Hepatic stellate cell (primary cell): ENCODE results near the gene TMCC3.
"Not testable (repeated sequence)": the region's sequence is repeated elsewhere in the genome, so short reads cannot be mapped to it uniquely, and the experiment has no call there.

Experiments
- DNase-seq: peaks from one replicate; pipeline ENCODE4 v3.0.0; 2011; ENCODE audit warnings: low spot score

The TMCC3 gene

GRCh38 chr12:94601307-94601706, 49.0 kb downstream of the TMCC3 start:
- not testable (repeated sequence) for DNase-seq

DNA sequence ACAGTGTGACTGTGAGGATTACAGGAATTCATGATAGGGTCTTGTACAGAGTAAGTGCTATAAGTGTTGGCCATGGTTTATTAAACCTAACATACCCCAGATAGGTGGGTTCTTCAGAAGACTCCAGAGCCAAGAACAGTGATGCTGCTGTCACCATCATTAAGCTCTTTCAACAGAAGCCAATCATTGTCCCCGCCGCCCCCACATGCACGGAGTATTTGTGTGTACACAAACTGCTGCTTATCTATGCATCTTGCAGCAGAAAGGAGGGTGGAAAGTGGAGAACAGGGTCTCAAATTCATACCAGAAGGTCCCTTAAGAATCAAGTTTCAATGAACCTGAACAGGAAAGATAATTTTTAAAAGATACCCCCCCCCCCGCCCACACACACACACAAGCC, 51.2 kb downstream of the TMCC3 start:
- no peak for DNase-seq

DNA sequence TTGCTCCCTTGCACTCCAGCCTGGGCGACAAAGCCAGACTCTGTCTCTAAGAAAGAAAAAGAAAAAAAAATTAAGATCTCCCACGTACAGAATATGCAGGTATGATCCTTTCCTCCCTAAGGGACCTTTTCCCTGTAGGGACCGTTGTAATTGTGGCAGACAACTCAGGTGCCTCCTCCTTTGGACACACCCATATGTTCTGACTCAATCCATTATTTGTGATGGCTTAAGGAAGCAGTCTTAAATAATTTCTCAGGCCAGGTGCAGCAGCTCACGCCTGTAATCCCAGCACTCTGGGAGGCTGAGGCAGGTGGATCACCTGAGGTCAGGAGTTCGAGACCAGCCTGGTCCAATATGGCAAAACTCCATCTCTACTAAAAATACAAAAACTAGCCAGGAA, 53.1 kb downstream of the TMCC3 start:
- no peak for DNase-seq

- DNase-seq = no peak
These were observed 53.8 kb downstream of the TMCC3 start for GRCh38 chr12:94596596-94596995.

DNA sequence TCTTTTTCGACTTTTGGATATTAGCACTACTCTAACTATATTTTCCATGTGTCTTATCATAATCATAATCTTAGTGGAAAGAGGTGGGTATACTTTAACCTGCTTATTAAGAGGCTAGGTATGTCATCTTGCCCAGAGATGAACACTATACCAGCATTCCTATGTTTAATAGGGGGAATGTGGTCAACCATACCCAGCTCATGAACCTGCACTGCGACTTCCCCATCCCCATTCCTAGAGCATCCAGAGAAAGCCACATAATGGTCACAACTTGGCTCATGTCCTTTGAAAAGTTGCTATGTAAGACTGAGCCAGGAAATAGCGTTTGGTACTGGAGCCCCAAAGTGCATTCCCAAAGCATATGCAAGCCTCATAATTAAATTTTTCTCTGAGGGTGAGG, 55.2 kb downstream of the TMCC3 start:
- DNase-seq = no peak

DNA sequence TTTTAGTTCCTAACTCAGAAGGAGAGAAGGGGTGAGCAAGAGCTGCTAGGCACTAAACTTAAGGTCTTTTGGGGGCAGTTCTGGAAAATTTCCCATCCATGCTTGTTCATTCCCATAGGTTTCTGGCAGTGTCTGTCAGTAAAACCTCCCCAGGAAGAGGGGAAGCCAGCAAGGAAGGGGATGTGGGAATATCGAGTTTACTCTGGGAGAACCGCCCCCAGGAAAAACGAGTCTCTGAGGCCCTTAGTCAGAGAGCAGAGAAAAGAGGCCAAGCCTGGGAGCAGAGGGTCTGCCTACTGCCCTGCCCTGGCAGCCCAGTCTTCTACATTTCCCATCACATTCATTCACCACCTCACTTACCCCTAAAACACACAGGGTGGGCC, 55.9 kb downstream of the TMCC3 start:
- DNase-seq = no peak

DNA sequence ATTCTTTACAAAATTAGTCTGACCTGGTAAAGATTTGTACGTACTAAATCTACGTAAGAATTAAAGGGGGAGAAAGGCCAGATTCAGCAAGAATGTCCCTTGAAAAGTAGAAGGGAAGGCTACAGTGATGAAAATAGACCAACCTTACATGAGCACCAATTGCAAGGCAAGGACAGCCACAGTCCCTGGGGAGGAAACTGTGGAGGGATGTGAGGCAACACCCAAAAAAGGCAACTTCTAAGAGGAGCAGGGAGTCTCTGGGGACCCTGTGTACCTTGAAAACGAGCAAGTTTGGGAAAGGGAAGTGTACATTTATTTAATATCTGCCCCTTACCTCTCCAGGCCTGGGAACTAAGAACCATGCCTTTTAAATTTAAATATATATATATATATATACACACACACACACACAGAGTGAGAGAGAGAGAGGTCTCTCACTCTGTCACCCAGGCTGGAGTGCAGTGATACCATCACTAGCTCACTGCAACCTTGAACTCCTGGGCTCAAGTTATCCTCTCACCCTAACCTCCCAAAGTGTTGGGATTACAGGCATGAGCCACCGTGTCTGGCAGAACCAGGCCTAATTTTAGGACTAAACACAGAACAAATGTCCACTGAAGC, 56.4 kb downstream of the TMCC3 start:
- DNase-seq = no peak

DNA sequence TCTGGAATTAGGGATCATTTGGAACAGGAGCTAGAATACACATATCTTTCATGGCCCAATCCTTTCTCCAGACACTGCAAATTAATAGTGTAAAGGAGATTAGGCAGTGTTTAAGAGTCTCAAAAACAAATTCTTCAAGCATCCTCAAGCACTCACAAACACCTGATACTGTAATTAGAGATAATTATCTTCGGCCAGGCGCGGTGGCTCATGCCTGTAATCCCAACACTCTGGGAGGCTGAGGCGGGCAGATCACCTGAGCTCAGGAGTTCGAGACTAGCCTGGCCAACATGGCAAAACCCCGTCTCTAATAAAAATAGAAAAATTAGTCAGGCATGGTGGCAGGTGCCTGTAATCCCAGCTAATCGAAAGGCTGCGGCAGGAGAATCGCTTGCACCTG, 57.6 kb downstream of the TMCC3 start:
- not testable (repeated sequence) for DNase-seq

DNA sequence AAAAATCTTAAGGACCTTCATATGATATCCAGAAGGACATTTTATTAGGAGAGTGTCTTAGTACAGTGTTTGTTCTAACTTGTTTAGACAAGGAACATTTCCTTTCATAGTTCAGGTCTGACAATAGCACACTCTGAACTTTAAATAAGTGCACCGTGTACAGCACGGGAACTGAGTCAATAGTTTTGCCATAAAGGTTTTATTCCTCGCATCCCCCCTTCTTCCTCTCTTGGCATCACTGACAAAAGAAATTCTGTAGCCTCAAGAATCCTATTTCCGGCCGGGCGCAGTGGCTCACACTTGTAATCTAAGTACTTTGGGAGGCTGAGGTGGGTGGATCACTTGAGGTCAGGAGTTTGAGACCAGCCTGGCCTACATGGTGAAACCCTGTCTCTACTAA, 58.3 kb downstream of the TMCC3 start:
- DNase-seq = no peak

DNA sequence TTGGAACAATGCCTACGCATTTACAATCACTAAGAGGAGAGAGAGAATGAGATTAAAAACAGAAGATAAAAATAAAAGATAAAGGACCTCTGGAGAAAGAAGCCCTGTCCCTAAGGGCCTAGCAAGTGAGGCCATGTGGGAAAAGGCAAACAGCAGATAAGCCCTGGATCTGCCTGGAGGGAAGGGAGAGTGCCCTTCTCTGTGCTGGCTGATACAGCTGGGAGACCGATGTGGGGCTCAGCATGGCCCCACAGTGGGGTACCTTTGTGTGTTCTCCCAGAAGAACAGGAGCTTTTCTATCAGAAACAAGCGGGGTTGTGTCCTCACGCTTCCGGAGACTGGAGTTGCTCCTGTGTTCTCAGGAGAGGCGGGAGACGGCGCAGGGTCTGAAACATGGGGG, 59.9 kb downstream of the TMCC3 start:
- no peak for DNase-seq

- no peak for DNase-seq
These were observed 60.8 kb downstream of the TMCC3 start for GRCh38 chr12:94589591-94590001.

- no peak for DNase-seq
These were observed 62.0 kb downstream of the TMCC3 start for GRCh38 chr12:94588346-94588745.

GRCh38 chr12:94587266-94588241, 62.8 kb downstream of the TMCC3 start:
- DNase-seq = no peak

GRCh38 chr12:94586589-94587259, 63.6 kb downstream of the TMCC3 start:
- DNase-seq = no peak

GRCh38 chr12:94585626-94586025, 64.7 kb downstream of the TMCC3 start:
- no peak for DNase-seq

DNA sequence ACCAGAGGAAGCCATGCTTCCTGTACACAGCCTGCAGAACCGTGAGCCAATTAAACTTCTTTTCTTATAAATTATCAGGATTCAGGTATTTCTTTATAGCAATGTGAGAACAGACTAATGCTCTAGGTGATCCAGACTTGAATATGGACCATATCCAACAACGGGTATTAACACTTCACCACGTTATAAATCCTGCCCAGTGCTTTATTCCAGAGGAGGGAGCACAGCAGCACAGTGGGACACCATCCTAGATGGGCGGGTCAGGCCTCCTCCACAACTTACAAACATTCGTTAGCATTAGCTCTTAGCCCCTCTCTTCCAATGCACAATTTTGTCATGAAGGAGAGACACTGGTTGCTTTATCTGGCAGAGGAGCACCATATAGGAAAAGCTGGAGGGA, 66.0 kb downstream of the TMCC3 start:
- DNase-seq = no peak

GRCh38 chr12:94582591-94582990, 67.8 kb downstream of the TMCC3 start:
- no peak for DNase-seq

GRCh38 chr12:94575645-94576403, 74.5 kb downstream of the TMCC3 start:
- DNase-seq = no peak

GRCh38 chr12:94575024-94575423, 75.3 kb downstream of the TMCC3 start:
- no peak for DNase-seq

DNA sequence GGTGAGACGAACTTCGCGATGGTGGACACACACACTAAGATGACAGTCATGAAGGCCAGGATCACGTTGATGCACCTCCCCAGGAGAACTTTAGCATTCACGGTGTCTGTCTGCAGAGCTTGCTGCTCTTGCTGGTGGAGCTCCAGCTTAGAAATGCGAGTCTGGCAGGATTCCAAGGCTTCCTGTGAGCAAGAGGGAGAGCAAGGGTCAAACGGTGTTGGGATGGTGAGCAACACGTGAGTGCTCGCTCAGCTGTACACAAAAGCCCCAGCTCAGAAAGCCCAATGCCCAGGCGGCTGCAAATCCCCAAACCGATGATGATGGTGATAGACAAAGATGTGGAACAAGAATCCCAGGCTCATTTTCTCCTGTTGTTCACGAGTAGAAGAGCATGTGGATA, 78.8 kb downstream of the TMCC3 start:
- no peak for DNase-seq

DNA sequence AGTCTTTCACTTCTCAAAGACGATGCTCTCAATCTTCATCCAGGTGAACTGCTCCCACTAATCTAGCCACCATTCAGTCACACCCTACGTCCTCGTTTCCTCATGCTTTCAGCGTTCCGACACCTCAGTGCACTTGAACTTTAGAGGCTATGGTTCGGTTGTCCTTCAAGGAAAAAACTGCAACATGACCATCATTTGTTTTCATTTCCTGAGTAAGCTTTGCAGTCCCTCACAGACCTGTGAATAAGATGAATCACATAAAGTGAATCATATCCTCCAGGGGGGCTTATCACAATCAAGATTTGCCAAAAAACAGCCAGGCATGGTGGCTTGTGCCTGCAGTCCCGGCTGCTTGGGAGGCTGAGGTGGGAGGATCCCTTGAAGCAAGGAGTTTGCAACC, 80.2 kb downstream of the TMCC3 start:
- no peak for DNase-seq

- DNase-seq = no peak
These were observed 82.6 kb downstream of the TMCC3 start for GRCh38 chr12:94567761-94568160.
